Middle frontal gyrus (tissue), 1 donor: ENCODE data around the gene CERT1.
"Not testable (repeated sequence)": the region's sequence is repeated elsewhere in the genome, so short reads cannot be mapped to it uniquely, and the experiment has no call there.

Experiments
- DNase-seq: peaks from one replicate; pipeline ENCODE4 v3.0.0-alpha.2; 2015; ENCODE audit warnings: low spot score; ENCODE audit errors: extremely low spot score

The CERT1 gene

DNA sequence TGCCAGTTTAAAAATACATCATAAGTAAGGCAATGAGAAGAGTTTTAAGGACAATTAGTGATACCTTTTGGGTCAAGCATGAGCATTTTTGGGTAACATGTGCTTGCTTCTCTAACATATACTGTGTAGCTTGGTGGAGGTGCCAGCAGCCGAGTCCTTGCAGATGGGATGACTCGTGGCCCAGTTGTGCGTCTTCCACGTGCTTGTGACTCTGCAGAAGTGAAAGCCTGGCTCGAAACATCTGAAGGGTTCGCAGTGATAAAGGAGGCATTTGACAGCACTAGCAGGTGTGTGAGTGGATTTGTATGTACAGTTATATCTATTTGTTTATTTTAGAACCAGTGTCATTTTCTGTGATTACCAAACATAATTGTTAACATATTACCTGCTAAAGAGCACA lies 156.2 kb downstream of the CERT1 start:
- DNase-seq = no peak

DNA sequence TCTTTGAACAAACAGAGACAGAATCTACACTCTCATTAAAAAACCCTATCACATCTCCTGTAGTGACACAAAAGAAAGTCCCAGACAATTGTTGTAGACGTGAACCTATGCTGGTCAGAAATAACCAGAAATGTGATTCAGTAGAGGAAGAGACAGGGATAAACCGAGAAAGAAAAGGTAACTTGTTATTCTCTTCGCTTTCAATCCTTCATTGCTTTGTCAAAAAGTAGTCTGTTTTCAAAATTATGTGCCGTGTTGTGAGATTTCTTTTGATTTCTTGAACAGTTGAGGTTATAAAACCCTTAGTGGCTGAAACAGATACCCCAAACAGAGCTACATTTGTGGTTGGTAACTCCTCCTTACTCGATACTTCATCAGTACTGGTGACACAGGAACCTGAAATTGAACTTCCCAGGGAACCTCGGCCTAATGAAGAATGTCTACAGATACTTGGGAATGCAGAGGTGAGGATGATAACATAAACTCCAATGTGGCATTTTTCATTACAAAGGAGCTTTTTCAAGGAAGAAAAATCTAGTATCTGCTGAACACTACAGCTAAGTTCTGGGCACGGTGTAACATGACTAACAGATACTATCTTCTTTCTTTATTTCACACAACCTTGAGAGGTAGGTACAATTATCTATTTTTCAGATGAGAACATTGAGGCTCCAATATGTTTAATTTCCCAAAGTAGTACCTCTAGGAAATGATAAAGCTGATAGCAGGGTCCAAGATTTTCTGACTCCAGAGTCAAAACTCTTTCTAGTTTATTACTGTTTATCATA lies 160.1 kb downstream of the CERT1 start:
- DNase-seq = no peak

- no peak for DNase-seq
Observed at GRCh38 chr5:75349663-75350062, 161.8 kb downstream of the CERT1 start.

- DNase-seq = no peak
Observed at GRCh38 chr5:75348241-75348640, 163.2 kb downstream of the CERT1 start.

GRCh38 chr5:75342836-75343235 lies 168.6 kb downstream of the CERT1 start:
- no peak for DNase-seq

- no peak for DNase-seq
Observed at GRCh38 chr5:75341934-75342333, 169.5 kb downstream of the CERT1 start.

- DNase-seq = no peak
Observed at GRCh38 chr5:75340714-75341478, 170.5 kb downstream of the CERT1 start.

DNA sequence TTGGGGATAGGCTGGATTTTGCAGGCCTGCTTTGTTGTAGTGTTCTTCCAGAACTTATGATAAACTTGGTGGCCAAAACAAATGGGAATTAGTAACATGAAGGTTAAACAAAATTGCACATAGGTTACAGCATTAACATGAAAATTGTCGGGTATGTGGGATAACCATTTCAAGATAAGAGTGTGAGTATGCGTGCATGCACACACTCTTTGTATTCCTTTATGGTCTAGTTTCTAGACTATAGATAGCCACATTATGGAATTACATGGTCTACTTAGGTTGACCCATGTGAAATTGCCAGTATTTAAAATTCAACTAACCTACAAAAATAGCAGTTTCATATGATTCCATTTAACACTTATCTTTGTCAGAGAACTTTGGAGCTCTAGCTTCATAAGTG lies 173.0 kb downstream of the CERT1 start:
- DNase-seq = no peak

- no peak for DNase-seq
Observed at GRCh38 chr5:75337366-75338021, 173.9 kb downstream of the CERT1 start.

DNA sequence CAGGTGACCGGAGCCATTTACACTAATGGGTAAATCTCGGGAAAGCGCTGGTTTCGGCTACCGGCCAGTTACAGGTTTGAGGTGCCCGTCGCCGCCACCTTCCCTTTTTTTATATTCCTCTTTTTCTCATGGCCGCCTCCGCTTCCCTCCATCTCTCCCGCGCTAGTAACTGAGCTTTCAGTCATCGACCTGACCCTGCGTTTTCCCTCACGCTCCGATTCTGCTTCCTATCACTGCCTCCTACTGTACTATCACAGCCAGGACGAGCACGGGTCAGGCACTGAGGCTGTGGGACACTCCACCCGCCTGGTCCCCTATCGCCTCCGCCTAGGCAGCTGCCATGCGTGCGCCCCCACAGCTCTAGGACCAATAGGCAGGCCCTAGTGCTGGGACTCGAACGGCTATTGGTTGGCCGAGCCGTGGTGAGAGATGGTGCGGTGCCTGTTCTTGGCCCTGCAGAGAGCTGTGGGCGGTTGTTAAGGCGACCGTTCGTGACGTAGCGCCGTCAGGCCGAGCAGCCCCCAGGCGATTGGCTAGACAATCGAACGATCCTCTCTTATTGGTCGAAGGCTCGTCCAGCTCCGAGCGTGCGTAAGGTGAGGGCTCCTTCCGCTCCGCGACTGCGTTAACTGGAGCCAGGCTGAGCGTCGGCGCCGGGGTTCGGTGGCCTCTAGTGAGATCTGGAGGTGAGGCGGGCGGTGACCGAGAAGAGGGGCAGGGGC lies 174.7 kb downstream of the CERT1 start, which contains the start of gene HMGCR:
Gene HMGCR (plus strand): TSS at position 606 of the 722 bp plus-strand sequence. CDS start 5,386 bp downstream, outside the sequence.
- DNase-seq = peak; percentile 99

GRCh38 chr5:75335952-75336614 lies 175.3 kb downstream of the CERT1 start:
- DNase-seq = peak; percentile 25

GRCh38 chr5:75335486-75335885 lies 175.9 kb downstream of the CERT1 start:
- no peak for DNase-seq

GRCh38 chr5:75334413-75334812 lies 177.0 kb downstream of the CERT1 start:
- DNase-seq = not testable (repeated sequence)

GRCh38 chr5:75333759-75334158 lies 177.7 kb downstream of the CERT1 start:
- DNase-seq = not testable (repeated sequence)

GRCh38 chr5:75331095-75332090 lies 180.0 kb downstream of the CERT1 start:
- no peak for DNase-seq

DNA sequence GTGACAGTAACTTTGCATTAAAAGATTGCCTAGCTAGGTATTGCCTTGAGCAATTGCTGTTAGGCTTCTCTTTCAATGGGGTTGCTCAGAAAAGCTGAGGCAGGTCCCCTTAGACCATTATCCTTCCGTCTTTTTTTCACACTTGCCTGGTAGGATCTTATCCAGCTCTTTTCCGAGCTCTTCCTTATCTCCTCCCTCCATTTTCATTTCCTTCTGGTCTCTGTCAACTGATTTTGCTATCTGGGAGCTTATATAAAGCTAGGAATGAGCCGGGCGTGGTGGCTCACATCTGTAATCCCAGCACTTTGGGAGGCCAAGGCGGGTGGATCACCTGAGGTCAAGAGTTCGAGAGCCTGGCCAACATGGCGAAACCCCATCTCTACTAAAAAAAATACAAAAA lies 181.0 kb downstream of the CERT1 start:
- DNase-seq = no peak
